ENCODE data around the gene USP15. TPM values are rescaled to one million over a fixed set of nuclear protein-coding genes. Genes with fewer than 3 reads are reported as not detected.

The USP15 gene
- total RNA-seq, 1 donor from 2014 or later, result 87.3 TPM

DNA sequence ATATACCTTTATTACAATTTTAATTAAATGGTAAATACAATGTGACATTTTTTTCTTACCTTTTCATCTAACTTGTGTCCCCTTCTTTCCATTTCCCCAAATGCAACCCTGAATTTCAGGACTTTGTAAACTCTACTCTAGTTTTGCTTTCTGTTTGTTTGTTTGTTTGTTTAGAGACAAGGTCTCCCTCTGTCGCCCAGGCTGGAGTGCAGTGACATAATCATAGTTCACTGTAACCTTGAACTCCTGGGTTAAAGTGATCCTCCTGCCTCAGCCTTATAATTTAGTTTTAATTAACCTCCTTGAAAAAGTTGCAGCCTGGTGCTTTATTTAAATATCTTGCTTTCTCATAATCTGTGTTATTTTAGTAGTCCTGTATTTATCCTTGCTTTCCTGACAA is 147.4 kb downstream of the USP15 start:
- H3K4me3 ChIP-seq, result no peak overlapping the region
- no peak for DNase-seq
- H3K9me3 ChIP-seq, result no peaks in the 10 kb centered on the region
- H3K27ac ChIP-seq, result no peak overlapping the region
- TF ChIP-seq, protein P1, sequence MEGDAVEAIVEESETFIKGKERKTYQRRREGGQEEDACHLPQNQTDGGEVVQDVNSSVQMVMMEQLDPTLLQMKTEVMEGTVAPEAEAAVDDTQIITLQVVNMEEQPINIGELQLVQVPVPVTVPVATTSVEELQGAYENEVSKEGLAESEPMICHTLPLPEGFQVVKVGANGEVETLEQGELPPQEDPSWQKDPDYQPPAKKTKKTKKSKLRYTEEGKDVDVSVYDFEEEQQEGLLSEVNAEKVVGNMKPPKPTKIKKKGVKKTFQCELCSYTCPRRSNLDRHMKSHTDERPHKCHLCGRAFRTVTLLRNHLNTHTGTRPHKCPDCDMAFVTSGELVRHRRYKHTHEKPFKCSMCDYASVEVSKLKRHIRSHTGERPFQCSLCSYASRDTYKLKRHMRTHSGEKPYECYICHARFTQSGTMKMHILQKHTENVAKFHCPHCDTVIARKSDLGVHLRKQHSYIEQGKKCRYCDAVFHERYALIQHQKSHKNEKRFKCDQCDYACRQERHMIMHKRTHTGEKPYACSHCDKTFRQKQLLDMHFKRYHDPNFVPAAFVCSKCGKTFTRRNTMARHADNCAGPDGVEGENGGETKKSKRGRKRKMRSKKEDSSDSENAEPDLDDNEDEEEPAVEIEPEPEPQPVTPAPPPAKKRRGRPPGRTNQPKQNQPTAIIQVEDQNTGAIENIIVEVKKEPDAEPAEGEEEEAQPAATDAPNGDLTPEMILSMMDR (IDR thresholded peaks at IDR 0.05), result no peak
- no peaks in the 10 kb centered on the region for H3K4me1 ChIP-seq
- no peak for ATAC-seq
- peaks cover 30% of the 10 kb centered on the region for H3K36me3 ChIP-seq
- intact Hi-C loops (cut with DNase I), result no loop called here
- no peaks in the 10 kb centered on the region for H3K27me3 ChIP-seq

DNA sequence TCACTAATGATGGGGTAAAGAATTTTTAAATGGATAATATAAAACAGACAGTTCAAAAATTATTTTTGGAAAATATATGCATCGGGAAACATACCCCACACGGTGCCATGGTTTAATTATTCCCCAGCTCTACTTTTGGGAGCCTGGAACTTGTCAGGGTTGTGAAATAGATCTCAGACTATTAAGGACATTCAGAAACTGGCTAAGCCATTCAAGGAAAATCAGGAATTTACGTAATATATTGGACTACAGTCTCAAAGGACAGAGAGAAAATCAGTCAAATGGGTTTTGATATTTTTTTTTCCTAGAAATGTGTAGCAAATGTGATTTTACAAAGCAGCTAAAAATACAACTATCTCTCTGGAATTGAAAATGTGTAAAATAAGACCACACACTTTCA is 148.9 kb downstream of the USP15 start:
- TF ChIP-seq, protein P1 (IDR thresholded peaks at IDR 0.05), result no peak
- peaks cover 16% of the 10 kb centered on the region for H3K36me3 ChIP-seq
- intact Hi-C loops (cut with DNase I), result no loop called here
- DNase-seq (no peak), ATAC-seq (no peak)
- H3K4me1 ChIP-seq, result no peaks in the 10 kb centered on the region
- H3K27me3 ChIP-seq, result no peaks in the 10 kb centered on the region
- H3K9me3 ChIP-seq, result no peaks in the 10 kb centered on the region
- no peak overlapping the region for H3K4me3 ChIP-seq
- no peak overlapping the region for H3K27ac ChIP-seq

DNA sequence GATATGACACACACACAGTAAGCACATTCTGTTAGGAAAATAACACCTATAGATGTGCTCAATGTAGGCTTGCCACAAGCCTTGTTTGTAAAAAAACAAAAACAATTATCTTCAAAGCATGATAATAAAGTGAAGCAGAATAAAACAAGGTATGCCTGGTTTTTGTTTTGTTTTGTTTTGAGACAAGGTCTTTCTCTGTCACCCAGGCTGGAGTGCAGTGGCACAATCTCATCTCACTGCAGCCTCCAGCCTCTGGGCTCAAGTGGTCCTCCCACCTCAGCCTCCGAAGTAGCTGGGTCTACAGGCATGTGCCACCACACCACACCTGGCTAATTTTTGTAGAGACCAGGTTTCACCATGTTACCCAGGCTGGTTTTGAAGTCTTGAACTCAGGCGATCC is 154.0 kb downstream of the USP15 start:
- H3K27ac ChIP-seq, result no peak overlapping the region
- H3K9me3 ChIP-seq, result no peaks in the 10 kb centered on the region
- no peak for ATAC-seq
- intact Hi-C loops (cut with DNase I), result no loop called here
- DNase-seq, result no peak
- TF ChIP-seq, protein P1 (IDR thresholded peaks at IDR 0.05), result no peak
- no peaks in the 10 kb centered on the region for H3K4me1 ChIP-seq
- H3K36me3 ChIP-seq, result no peaks in the 10 kb centered on the region
- no peak overlapping the region for H3K4me3 ChIP-seq
- no peaks in the 10 kb centered on the region for H3K27me3 ChIP-seq

DNA sequence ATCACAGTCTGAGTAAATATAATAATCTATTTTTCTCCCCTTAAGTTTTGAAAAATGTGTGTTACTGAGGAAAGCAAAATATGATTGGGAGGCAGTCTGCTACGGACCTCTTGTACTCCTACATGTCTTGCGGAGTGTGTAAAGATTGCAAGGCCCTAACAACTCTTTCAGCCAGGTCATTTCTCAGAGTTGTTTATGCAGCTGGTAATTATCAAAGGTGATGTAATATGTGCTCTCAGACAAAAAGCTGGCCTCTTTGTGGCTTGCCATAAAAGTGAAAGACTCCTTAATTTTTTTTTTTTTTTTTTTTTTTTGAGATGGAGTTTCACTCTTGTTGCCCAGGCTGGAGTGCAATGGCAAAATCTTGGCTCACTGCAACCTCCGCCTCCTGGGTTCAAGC is 165.9 kb downstream of the USP15 start:
- intact Hi-C loops (cut with DNase I), result no loop called here
- no peak for ATAC-seq
- TF ChIP-seq, protein P1 (IDR thresholded peaks at IDR 0.05), result no peak
- peaks cover 9% of the 10 kb centered on the region for H3K27me3 ChIP-seq
- no peaks in the 10 kb centered on the region for H3K36me3 ChIP-seq
- H3K27ac ChIP-seq, result no peak overlapping the region
- DNase-seq, result no peak
- peaks cover 8% of the 10 kb centered on the region for H3K9me3 ChIP-seq
- no peak overlapping the region for H3K4me3 ChIP-seq
- H3K4me1 ChIP-seq, result no peaks in the 10 kb centered on the region

DNA sequence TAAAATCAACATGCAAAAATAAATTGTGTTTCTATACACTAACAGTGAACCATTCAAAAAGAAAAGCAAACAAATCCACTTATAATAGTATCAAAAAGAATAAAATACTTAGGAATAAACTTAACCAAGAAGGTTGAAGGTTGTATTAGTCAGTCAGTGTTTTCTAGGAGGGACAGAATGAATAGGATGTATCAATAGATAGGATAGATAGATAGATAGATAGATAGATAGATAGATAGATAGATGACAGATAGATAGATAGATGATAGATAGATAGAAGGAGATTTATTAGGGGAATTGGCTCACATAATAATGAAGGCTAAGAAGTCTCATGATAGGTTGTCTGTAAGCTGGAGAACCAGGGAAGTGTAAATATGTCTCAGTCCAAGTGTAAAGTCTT is 169.3 kb downstream of the USP15 start:
- Histone ChIP-seq H3K4me1 (no peaks in the 10 kb centered on the region), H3K9me3 (peaks cover 8% of the 10 kb centered on the region), H3K27ac (no peak overlapping the region), H3K36me3 (no peaks in the 10 kb centered on the region), H3K27me3 (peaks cover 24% of the 10 kb centered on the region), H3K4me3 (no peak overlapping the region)
- no peak for ATAC-seq
- TF ChIP-seq, protein P1 (IDR thresholded peaks at IDR 0.05), result no peak
- no peak for DNase-seq
- intact Hi-C loops (cut with DNase I), result no loop called here

Measured in upper lobe of right lung (tissue), 1 donor.